ENCODE results near the gene APBA3. TPM values are rescaled to one million over a fixed set of nuclear protein-coding genes. Genes with fewer than 3 reads are reported as not detected.

Gene APBA3
- total RNA-seq, 1 donor from 2014 or later = 51.2 TPM

DNA sequence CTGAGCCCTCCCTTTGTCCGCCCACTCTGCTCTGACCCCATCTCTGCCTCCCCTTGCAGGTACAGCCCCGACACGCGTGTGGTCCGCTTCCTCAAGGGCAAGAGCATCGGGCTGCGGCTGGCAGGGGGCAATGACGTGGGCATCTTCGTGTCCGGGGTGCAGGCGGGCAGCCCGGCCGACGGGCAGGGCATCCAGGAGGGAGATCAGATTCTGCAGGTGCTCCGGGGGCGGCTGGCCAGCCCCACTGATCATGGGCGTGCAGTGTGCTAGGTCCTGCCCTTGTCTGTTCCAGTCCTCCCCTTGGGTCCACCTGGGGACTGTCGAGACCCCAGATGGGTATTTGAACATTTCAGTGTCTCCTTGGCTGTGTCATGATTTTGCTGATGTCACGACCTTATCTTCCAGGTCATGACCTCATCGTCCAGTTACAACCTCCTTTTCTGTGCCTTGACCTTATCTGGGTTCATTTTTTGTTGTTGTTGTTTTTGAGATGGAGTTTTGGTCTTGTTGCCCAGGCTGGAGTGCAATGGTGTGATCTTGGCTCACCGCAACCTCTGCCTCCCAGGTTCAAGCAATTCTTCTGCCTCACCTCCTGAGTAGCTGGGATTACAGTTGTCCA, 25.3 kb downstream of the APBA3 start:
- ChIA-PET CTCF (no interaction called here), POLR2A (interaction anchor here (0.6 kb wide), 1 partner anchor 108 kb away, joined by 5 read pairs; no protein-coding TSS in a partner anchor)
- Mint-ChIP-seq H3K27ac (no peak overlapping the region), H3K9me3 (no peaks in the 10 kb centered on the region), H3K4me1 (no peaks in the 10 kb centered on the region), H3K4me3 (no peak overlapping the region), H3K27me3 (peaks cover 4% of the 10 kb centered on the region), H3K36me3 (ENCODE audit: low read depth) (no peaks in the 10 kb centered on the region)
- DNase-seq = no peak
- no peak for ATAC-seq (ENCODE audit: low read depth)
- intact Hi-C loops (cut with micrococcal nuclease) = no loop called here
- TF ChIP-seq, protein P1, sequence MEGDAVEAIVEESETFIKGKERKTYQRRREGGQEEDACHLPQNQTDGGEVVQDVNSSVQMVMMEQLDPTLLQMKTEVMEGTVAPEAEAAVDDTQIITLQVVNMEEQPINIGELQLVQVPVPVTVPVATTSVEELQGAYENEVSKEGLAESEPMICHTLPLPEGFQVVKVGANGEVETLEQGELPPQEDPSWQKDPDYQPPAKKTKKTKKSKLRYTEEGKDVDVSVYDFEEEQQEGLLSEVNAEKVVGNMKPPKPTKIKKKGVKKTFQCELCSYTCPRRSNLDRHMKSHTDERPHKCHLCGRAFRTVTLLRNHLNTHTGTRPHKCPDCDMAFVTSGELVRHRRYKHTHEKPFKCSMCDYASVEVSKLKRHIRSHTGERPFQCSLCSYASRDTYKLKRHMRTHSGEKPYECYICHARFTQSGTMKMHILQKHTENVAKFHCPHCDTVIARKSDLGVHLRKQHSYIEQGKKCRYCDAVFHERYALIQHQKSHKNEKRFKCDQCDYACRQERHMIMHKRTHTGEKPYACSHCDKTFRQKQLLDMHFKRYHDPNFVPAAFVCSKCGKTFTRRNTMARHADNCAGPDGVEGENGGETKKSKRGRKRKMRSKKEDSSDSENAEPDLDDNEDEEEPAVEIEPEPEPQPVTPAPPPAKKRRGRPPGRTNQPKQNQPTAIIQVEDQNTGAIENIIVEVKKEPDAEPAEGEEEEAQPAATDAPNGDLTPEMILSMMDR (IDR thresholded peaks at IDR 0.05) = no peak

- ATAC-seq (ENCODE audit: low read depth) = no peak
- no peak for DNase-seq
- ChIA-PET CTCF (no interaction called here), POLR2A (no interaction called here)
- intact Hi-C loops (cut with micrococcal nuclease) = no loop called here
- Mint-ChIP-seq H3K27me3 (peaks cover 4% of the 10 kb centered on the region), H3K27ac (no peak overlapping the region), H3K36me3 (ENCODE audit: low read depth) (no peaks in the 10 kb centered on the region), H3K9me3 (no peaks in the 10 kb centered on the region), H3K4me3 (no peak overlapping the region), H3K4me1 (no peaks in the 10 kb centered on the region)
- TF ChIP-seq, protein P1 (IDR thresholded peaks at IDR 0.05) = no peak
These were observed 27.2 kb downstream of the APBA3 start for GRCh38 chr19:3734310-3734600.

DNA sequence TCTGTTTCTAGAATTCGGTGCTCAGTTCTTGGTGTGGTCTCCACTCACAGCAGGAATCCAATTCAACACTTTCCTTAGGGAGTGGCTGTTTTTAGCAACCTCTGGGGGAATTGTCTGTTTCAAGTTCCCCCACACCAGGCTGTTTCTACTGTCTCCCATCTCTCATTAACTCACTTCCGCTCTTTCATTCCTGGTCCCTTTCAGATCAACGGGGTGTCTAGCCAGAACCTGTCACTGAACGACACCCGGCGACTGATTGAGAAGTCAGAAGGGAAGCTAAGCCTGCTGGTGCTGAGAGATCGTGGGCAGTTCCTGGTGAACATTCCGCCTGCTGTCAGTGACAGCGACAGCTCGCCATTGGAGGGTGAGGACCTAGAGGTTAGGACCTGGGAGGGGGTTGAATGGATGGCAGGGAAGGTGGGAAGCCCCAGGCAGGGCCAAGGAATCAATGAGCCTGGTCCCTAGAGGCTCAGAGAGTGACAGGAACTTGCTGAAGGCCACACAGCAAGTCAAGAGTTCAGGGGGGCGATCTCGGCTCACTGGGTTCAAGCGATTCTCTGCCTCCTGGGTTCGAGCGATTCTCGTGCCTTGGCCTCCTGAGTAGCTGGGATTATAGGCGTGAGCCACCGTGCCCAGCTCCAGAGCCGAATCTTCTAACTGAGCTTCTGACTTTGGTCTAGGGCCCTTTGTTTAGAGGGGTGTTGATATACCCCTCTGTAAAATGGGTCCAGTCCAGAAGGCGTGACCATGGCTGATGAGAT, 27.8 kb downstream of the APBA3 start:
- intact Hi-C loops (cut with micrococcal nuclease) = no loop called here
- TF ChIP-seq, protein P1 (IDR thresholded peaks at IDR 0.05) = no peak
- CTCF ChIA-PET = no interaction called here
- Mint-ChIP-seq H3K36me3 (ENCODE audit: low read depth) (no peaks in the 10 kb centered on the region), H3K27ac (no peak overlapping the region), H3K27me3 (peaks cover 4% of the 10 kb centered on the region), H3K4me3 (no peak overlapping the region), H3K9me3 (no peaks in the 10 kb centered on the region), H3K4me1 (no peaks in the 10 kb centered on the region)
- no peak for ATAC-seq (ENCODE audit: low read depth)
- POLR2A ChIA-PET = no interaction called here
- no peak for DNase-seq

- Mint-ChIP-seq H3K27me3 (peaks cover under 1% of the 10 kb centered on the region), H3K4me3 (no peak overlapping the region), H3K36me3 (ENCODE audit: low read depth) (no peaks in the 10 kb centered on the region), H3K9me3 (no peaks in the 10 kb centered on the region), H3K27ac (no peak overlapping the region), H3K4me1 (no peaks in the 10 kb centered on the region)
- ChIA-PET CTCF (interaction anchor here (0.6 kb wide), 1 partner anchor 111 kb away, joined by 3 read pairs; no protein-coding TSS in a partner anchor), POLR2A (interaction anchor here (0.7 kb wide), 1 partner anchor 90 kb away, joined by 4 read pairs; no protein-coding TSS in a partner anchor)
- no peak for ATAC-seq (ENCODE audit: low read depth)
- no peak for DNase-seq
- TF ChIP-seq, protein P1 (IDR thresholded peaks at IDR 0.05) = no peak
- intact Hi-C loops (cut with micrococcal nuclease) = no loop called here
These were observed 29.4 kb downstream of the APBA3 start for GRCh38 chr19:3732108-3732507.

DNA sequence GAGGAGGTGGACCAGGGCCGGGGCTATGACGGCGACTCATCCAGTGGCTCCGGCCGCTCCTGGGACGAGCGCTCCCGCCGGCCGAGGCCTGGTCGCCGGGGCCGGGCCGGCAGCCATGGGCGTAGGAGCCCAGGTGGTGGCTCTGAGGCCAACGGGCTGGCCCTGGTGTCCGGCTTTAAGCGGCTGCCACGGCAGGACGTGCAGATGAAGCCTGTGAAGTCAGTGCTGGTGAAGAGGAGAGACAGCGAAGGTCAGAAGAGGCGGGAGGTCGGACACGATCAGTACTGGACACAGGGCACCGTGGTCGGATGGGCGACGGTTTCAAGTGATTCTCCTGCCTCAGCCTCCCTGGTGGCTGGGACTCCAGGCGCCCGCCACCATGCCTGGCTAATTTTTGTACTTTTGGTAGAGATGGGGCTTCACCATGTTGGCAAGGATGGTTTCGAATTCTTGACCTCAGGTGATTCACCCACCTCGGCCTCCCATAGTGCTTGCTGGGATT, 31.0 kb downstream of the APBA3 start:
- Mint-ChIP-seq H3K9me3 (no peaks in the 10 kb centered on the region), H3K27ac (no peak overlapping the region), H3K27me3 (no peaks in the 10 kb centered on the region), H3K4me3 (no peak overlapping the region), H3K36me3 (ENCODE audit: low read depth) (no peaks in the 10 kb centered on the region), H3K4me1 (no peaks in the 10 kb centered on the region)
- TF ChIP-seq, protein P1 (IDR thresholded peaks at IDR 0.05) = no peak
- no peak for DNase-seq
- no peak for ATAC-seq (ENCODE audit: low read depth)
- POLR2A ChIA-PET = interaction anchor here (0.6 kb wide), 1 partner anchor 795 kb away, joined by 6 read pairs; no protein-coding TSS in a partner anchor
- intact Hi-C loops (cut with micrococcal nuclease) = no loop called here
- CTCF ChIA-PET = no interaction called here
